Coronary artery (tissue), 2 donors: Measurements from ENCODE around the gene SNAP23.
A peak's percentile ranks its signal among the peaks of the same experiment; 100 is the strongest.

Experiments
- DNase-seq: peaks from one replicate; pipeline ENCODE4 v3.0.0-alpha.2; 2017; ENCODE audit warnings: low spot score
- H3K27ac ChIP-seq, 2 donors: fragments of 200-600 bp; sonication (generic); one replicate each; pipeline ENCODE4 v1.5.1; 2016 to 2019
- H3K4me3 ChIP-seq: fragments of 200-600 bp; sonication (generic); 2 replicates; pipeline ENCODE4 v1.5.1; 2016; ENCODE audit warnings: mild to moderate bottlenecking, moderate library complexity
- TF ChIP-seq, protein P1 (sequence below): fragments of 200-600 bp; sonication (generic); IDR thresholded peaks from one replicate; pipeline ENCODE4 v1.5.1; 2019; ENCODE audit warnings: antibody characterized with exemption

The SNAP23 gene

DNA sequence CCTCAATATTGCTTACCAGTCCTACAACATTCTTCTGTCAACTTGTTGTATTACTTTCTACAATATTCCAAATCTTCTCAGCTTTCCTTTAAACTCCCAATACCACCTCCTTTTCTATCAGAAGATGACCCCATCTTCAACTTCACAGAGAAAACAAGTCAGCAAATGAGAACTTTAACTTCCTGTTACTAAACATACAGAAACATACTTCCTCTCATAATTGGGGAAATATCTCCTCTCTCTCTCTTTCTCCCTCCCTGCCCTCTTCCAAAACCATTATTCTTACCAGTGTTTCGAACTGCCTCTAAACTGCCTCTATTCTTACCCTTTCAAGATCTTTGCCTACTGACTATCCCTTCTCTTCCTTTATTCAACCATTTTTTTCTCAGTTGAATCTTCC is 1.8 kb upstream of the SNAP23 start:
- TF ChIP-seq, protein P1, sequence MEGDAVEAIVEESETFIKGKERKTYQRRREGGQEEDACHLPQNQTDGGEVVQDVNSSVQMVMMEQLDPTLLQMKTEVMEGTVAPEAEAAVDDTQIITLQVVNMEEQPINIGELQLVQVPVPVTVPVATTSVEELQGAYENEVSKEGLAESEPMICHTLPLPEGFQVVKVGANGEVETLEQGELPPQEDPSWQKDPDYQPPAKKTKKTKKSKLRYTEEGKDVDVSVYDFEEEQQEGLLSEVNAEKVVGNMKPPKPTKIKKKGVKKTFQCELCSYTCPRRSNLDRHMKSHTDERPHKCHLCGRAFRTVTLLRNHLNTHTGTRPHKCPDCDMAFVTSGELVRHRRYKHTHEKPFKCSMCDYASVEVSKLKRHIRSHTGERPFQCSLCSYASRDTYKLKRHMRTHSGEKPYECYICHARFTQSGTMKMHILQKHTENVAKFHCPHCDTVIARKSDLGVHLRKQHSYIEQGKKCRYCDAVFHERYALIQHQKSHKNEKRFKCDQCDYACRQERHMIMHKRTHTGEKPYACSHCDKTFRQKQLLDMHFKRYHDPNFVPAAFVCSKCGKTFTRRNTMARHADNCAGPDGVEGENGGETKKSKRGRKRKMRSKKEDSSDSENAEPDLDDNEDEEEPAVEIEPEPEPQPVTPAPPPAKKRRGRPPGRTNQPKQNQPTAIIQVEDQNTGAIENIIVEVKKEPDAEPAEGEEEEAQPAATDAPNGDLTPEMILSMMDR, result no peak
- DNase-seq, result no peak
- Histone ChIP-seq H3K27ac (peak overlapping the region; percentile 24 to 85), H3K4me3 (no peak overlapping the region)

DNA sequence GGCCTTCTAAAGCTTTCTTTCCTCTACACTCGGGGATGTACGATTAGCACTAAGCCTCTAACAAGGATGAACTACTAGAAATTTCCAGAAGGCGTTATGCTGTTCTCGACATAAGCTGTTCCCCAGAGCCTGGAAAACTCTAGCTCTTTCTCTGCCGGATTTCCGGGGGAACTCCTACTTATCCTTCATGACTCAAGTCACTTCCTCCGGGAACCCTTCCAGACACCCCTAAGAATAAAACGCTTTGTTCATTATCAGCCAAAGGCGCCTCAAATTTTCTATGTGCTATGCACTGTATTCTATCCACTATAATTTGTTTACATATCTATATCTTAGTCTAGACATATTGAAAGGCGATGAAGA is 455 bp upstream of the SNAP23 start:
- DNase-seq, result no peak
- Histone ChIP-seq H3K27ac (peak overlapping the region; percentile 85 to 98), H3K4me3 (peak overlapping the region; percentile 91)
- TF ChIP-seq, protein P1, result no peak

- DNase-seq, result no peak
- no peak overlapping the region for H3K27ac ChIP-seq
- TF ChIP-seq, protein P1, result no peak
These were observed 3.0 kb downstream of the SNAP23 start for GRCh38 chr15:42498212-42499068.

GRCh38 chr15:42499858-42500609 is 4.6 kb downstream of the SNAP23 start:
- no peak for DNase-seq
- peak overlapping the region; percentile 53 to 76 for H3K27ac ChIP-seq
- TF ChIP-seq, protein P1, result no peak
- no peak overlapping the region for H3K4me3 ChIP-seq

More at GRCh38 chr15:42498212-42499068, 3.0 kb downstream of the SNAP23 start:
- H3K4me3 ChIP-seq, result no peak overlapping the region

DNA sequence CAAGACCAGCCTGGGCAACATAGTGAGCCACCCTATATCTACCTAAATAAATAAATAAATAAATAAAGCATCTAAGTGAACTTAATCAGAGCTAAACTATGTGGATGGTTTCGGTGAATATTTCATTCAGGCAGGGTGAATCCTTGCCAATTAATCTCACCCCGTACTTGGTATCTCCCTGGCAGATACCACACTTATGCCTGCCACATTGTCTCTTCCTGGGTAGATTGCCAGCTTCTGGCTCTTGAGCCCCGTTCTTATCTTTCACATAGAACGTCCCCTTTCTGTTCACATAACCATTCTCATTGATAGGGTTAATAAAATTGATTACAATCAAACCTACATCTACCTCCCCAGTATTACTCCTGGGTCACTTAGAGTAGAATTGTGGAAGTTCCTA is 7.0 kb downstream of the SNAP23 start:
- DNase-seq, result no peak
- Histone ChIP-seq H3K4me3 (no peak overlapping the region), H3K27ac (no peak overlapping the region)
- TF ChIP-seq, protein P1, result no peak

DNA sequence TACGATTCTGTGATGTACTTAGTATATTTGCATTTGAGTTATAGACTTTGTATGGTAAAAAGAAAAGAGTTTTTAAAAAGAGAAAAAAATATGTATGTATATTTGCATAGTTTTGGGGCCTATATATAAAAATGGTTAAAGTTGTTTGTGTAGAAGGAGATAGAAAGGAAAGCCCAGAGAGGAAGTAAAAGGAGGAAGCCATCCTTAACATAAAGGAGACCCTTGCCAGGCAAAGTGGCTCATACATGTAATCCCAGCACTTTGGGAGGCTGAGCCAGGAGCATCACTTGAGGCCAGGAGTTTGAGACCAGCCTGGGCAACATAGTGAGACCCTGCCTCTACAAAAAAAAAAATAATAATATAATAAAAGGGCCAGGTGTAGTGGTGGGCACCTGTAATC is 8.4 kb downstream of the SNAP23 start:
- TF ChIP-seq, protein P1, result no peak
- Histone ChIP-seq H3K27ac (no peak overlapping the region), H3K4me3 (no peak overlapping the region)
- no peak for DNase-seq

DNA sequence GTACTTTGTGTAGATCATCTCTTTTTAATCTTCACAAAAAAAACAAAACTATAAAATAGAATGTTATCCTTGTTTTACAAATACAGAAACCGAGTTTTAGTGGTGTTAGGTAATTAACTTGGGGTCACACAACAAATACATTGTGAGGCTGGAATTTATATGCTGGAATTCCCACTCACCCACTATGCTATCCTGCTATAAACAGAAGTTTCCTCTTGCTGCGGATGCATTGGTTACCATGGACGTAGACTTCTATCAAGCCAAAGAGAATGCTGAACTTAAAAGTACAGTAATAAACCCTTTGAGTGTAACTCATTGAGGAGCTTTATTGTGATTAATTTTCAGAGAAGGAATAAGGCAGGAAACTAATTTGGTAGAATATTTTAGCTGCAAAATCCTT is 9.2 kb downstream of the SNAP23 start:
- H3K4me3 ChIP-seq, result no peak overlapping the region
- DNase-seq, result no peak
- no peak overlapping the region for H3K27ac ChIP-seq
- TF ChIP-seq, protein P1, result no peak
